Measurements from ENCODE around the gene MYO3A. TPM values are rescaled to one million over a fixed set of nuclear protein-coding genes. Genes with fewer than 3 reads are reported as not detected.

The MYO3A gene
- polyA plus RNA-seq, 1 experiment, result not detected

GRCh38 chr10:26214004-26214403, 280.0 kb downstream of the MYO3A start:
- peaks cover 39% of the 10 kb centered on the region for H3K27me3 ChIP-seq (ENCODE audit: control insufficient read depth, insufficient read depth, low read length)
- no peak for TF ChIP-seq CTCF (IDR thresholded peaks at IDR 0.05; ENCODE audit: insufficient read depth, low read depth, low read length)

GRCh38 chr10:26214551-26215395, 280.7 kb downstream of the MYO3A start:
- peaks cover 39% of the 10 kb centered on the region for H3K27me3 ChIP-seq (ENCODE audit: control insufficient read depth, insufficient read depth, low read length)
- POLR2A ChIA-PET, result no interaction called here
- no peak for DNase-seq (ENCODE audit: low read depth)
- H3K36me3 ChIP-seq (ENCODE audit: control insufficient read depth, insufficient read depth, low read length), result no peaks in the 10 kb centered on the region
- no peak overlapping the region for H3K4me3 ChIP-seq (ENCODE audit: low read depth, low read length)
- CTCF ChIA-PET, result no interaction called here
- no peak for TF ChIP-seq CTCF (IDR thresholded peaks at IDR 0.05; ENCODE audit: insufficient read depth, low read depth, low read length)

More at GRCh38 chr10:26214004-26214403, 280.0 kb downstream of the MYO3A start:
- DNase-seq (ENCODE audit: low read depth), result no peak
- ChIA-PET POLR2A (no interaction called here), CTCF (no interaction called here)
- Histone ChIP-seq H3K36me3 (ENCODE audit: control insufficient read depth, insufficient read depth, low read length) (no peaks in the 10 kb centered on the region), H3K4me3 (ENCODE audit: low read depth, low read length) (no peak overlapping the region)

- CTCF ChIA-PET, result interaction anchor here (0.7 kb wide), 1 partner anchor 330 kb away, joined by 3 read pairs; no protein-coding TSS in a partner anchor
- H3K4me3 ChIP-seq (ENCODE audit: low read depth, low read length), result no peak overlapping the region
- POLR2A ChIA-PET, result no interaction called here
- H3K27me3 ChIP-seq (ENCODE audit: control insufficient read depth, insufficient read depth, low read length), result peaks cover 39% of the 10 kb centered on the region
- no peaks in the 10 kb centered on the region for H3K36me3 ChIP-seq (ENCODE audit: control insufficient read depth, insufficient read depth, low read length)
- TF ChIP-seq CTCF (IDR thresholded peaks at IDR 0.05; ENCODE audit: insufficient read depth, low read depth, low read length), result no peak
- DNase-seq (ENCODE audit: low read depth), result no peak
Observed at GRCh38 chr10:26215396-26215934, 281.4 kb downstream of the MYO3A start.

- DNase-seq (ENCODE audit: low read depth), result no peak
- POLR2A ChIA-PET, result no interaction called here
Observed at GRCh38 chr10:26215935-26216584, 282.0 kb downstream of the MYO3A start.

More at GRCh38 chr10:26215935-26216584, 282.0 kb downstream of the MYO3A start:
- no peak for TF ChIP-seq CTCF (IDR thresholded peaks at IDR 0.05; ENCODE audit: insufficient read depth, low read depth, low read length)
- Histone ChIP-seq H3K4me3 (ENCODE audit: low read depth, low read length) (no peak overlapping the region), H3K27me3 (ENCODE audit: control insufficient read depth, insufficient read depth, low read length) (peaks cover 39% of the 10 kb centered on the region), H3K36me3 (ENCODE audit: control insufficient read depth, insufficient read depth, low read length) (no peaks in the 10 kb centered on the region)
- CTCF ChIA-PET, result interaction anchor here (0.7 kb wide), 1 partner anchor 329 kb away, joined by 3 read pairs; no protein-coding TSS in a partner anchor

Measured in BJ (cell line).